HG03565 (cell line): ENCODE measurements around the gene PIK3R5.

Experiments used
- ATAC-seq: cut with Tn5 transposase; IDR thresholded peaks from one replicate; pipeline ENCODE4 v1.9.1; 2021; ENCODE audit warnings: mild to moderate bottlenecking, moderate library complexity; ENCODE audit not compliant: unreplicated experiment

Gene PIK3R5

DNA sequence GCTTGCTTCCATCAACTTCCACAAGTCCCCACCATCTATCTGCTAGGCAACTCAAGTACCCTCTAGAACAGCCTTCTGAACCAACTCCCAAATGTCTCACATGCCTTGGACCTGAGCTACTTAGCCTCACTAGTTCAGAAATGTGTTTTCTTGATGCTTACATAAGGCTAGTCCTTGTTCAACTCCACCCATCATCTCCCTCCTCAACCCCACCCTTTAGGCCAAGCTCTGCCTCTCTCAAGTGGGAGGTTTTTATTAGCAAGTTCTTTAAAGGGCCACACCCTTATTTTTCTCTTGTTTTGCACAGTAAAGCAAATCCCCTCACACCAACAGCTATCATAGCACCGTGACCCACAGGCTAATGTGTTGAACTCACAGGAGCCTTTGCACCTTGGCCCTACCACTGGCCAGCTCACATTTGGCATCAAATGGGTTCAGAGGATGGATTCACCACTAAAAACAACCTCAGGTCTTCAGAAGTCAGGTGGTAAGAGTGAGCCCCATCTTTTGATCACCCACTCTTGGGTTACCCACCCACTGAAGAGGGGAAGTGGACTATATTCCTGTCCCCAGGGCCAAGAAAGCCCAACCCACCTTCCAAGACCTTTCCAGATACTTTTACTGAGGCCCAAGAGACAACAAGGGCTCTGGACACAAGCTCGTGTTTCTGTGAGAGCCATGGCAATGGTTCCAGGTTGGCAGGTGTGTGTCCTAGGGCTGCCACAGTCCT lies 12.2 kb downstream of the PIK3R5 start:
- ATAC-seq = no peak

DNA sequence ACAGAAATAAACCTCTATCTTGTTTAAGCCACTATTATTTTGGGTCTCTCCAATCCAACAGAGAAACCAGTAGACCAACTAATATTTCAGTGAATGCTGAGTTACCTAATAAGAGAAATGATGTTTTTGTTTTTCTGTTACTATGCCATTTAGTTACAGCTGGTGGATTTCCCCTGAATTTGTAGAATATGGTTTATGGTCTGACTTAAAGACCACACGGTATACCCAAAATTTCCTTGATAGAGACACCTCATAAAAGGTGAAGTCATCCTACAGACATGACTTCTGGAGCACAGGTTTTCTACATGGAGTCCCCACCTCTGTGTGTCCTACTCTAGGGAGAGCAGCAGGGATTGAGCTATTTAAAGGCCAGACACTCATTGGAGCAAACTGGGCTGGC lies 13.3 kb downstream of the PIK3R5 start:
- no peak for ATAC-seq

DNA sequence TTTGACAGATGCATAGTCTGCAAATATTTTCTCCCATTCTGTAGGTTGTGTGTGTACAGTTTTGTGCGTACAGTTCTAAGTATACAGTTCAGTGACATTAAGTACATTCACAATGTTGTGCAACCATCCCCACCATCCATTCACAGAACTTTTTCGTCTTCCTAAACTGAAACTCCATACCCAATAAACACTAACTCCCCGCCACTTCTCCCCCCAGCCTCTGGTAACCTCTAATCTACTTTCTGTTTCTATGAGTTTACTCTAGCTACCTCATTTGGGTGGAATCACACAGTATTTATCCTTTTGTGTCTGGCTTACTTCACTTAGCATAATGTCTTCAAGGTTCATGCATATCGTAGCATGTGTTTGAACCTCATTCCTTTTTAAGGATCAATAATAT lies 14.3 kb downstream of the PIK3R5 start:
- ATAC-seq = no peak

DNA sequence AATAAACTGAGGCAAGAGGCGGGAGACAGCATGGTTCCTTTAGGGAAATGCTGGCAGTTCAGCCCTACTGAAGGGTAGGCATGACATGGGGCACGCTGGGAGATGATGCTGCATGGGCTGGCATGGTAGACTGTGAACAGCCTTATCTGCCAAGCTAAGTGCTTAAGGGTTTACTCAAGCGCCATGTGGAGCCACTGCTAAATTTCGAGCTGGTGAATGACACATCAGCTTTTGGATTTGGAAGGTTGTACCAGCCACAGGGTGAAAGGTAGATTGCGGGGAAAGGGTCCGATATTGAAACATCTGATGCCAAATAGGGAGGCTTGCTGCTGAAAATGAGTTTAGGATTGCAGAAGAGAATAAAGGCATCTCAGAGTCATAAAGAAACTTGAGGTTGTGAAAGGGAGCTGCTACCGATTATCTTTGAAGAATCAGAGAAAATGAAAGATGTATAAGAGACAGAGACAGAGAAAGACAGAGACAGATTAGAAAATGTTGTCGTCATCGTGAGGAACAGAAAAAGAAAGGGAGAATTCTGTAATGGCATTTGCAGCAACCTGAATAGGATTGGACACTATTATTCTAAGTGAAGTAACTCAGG lies 16.3 kb downstream of the PIK3R5 start:
- peak; percentile 44 for ATAC-seq

DNA sequence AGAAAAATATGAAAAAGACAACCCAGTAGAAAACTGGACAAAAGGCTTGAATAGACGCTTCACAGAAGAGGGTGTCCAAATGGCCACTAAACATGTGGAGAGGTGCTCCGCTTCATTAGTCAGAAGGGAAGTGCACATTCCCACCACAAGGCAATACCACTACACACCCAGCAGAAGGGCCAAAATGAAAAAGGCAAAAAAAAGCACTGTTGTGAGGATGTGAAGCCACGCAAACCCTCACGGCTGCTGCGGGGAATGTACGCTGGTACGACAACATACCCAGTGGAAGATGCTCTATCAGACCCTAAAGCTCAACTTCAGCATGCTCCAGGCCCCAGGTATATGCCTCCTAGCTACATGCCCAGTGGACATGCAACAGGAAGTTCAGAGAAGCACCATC lies 17.0 kb downstream of the PIK3R5 start:
- ATAC-seq = no peak

DNA sequence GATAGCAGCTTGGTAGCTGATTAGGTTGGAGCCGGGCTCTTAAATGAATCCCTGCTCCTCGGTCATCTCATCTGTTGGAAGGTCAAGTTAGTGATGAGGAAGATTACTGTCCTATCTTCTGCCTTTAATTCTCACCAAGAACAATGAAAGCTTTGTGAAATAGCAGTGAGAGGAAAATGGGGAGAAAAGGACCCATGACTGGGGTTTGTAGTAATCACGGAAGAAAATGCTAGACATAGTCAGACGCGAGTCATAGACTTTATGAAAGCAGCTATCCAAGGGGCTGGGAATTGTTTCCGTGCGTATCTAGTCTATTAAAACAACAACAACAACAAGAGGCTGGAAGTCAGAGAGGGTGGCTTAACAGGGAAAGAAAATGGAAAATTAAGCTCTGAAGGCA lies 18.3 kb downstream of the PIK3R5 start:
- no peak for ATAC-seq

DNA sequence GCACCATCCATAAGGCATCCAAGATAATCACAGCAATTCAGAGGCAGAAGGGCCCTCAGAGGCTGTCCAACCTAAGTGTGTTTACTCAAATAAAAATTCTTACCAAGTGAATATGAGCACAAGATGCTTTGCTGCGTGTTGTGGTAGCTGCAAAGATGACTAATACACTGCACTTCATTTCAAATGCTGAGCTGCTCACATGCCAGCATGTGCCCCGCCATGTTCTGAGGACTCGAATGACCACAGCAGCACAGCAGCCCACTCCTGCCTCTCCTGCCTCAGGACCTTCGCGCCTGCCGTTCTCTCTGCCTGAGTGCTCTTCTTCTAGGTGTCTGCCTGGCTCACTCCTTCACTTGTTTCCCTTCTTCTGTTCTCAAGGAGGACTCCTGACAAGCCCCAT lies 19.0 kb downstream of the PIK3R5 start:
- no peak for ATAC-seq

DNA sequence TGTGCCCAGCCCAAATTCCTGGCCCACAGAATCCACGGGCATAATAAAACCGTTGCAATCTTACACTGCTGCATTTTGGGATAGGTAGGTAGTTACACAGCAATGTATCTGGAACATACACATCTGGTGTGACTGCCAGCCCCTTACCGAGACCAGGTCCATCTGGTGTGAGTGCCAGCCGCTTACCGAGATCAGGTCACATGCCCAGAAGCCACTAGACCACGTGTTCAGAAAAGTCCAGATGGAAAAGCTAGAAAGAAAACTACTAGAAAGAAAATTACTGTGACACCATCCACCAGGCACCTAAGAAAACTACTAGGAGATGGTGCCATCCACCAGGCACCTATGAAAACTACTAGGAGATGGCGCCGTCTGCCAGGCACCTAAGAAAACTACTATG lies 19.4 kb downstream of the PIK3R5 start:
- no peak for ATAC-seq

DNA sequence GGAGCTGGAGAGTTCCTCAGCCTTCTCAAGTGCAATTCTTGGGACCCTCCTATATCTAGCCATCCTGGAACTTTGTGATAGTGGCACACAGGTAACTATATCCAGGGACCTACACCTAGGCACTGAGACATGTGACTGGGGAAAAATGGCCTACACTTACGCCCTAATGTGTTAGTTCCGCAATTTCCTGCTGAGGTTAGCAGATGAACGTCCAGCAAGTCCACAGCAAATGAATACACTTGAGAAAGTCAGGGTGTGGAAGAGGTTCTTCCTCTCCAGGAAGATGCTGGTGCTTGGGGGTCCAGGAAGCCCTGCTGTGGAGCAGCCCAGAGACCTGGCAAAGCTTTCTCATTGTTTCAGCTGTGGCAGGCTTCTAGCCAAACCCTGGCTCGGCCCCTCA lies 20.8 kb downstream of the PIK3R5 start:
- no peak for ATAC-seq

DNA sequence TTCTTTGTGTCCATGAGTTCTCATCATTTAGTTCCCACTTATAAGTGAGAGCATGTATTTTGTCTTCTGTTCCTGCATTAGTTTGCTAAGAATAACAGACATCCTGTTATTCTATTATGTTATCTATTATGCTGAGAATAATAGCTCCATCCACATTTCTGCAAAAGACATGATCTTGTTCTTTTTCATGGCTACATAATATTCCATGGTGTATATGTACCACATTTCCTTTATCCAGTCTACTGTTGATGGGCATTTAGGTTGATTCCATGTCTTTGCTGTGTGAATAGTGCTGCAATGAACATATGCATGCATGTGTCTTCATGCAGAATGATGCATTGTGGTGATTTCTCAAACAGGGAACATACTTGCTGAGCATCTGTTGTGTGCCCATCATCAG lies 21.4 kb downstream of the PIK3R5 start:
- no peak for ATAC-seq

DNA sequence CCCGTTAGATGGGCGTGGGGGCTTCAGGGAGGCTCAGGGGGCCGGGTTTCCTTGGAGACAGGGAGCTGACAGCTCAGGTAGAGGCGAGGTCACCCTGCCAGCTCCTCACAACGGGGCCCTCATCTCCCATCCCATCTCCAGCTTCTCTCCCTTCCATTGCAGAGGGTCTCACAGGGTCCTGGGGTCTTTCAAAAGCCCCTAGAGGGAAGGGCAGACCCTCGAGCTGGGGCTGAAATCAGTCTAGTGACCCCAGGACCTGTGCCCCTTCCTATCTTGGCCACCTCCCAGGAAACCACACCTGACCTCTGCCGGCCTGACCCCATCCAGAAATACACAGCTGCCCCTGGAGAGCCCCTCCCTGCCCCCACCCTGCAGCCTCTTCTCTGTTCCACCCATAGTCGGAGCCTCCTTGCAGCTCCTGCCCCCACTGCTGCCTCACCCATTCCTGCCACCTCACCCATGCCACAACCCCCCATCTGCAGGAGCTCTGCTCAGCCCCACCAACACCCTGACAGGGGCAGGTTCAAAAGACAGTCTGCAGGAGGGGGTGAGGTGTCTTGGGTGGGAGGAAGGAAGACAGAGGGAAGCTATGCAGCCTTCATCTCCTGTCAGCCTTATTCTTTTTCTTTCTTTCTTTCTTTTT lies 23.4 kb downstream of the PIK3R5 start:
- no peak for ATAC-seq

DNA sequence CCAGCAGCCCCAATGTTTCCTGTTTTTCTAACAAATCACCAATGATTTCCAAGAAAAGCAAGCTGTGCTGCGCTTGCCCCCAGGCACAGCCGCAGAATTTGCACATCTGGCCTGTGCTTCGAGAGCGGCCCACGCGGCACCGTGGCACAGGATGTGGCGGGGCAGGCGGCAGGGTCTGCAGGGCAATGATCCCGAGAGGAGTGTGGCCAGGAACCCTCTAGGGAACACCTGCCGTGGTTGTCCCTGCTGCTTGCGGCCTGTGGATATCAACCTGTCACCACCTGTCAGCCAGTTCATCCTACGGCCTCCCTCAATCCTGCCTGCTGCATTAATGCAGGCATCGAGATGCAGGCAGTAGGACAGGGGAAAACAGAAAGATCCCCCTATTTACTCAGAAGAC lies 24.0 kb downstream of the PIK3R5 start:
- no peak for ATAC-seq

DNA sequence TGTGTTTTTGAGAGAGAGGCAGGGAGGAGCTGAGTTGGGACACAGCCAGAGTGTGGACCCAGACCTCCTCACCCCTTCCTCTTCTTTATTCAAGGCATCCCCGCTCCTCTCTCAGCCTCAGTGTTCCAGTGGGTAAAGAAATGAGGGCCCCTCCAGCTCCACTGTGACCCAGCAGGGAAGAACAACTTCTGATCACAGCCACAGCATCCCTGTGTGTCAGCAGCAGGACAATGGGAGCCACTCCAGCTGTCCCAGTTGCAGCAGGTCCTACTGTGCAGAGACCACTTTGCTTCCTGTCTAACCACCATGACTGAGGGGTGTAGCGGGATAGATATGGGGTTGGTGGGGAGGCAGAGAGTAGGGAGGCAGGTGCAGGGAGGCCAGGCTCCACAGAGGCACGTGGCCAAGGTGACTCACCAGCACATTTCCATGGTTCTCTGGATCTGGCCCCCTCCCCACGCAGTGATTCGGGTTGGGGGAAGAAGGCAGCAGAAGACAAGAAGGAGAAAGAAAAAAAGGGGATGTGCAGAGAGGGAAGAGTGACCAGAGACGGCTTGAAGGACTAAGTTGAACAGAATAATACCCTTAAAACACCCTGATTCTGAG lies 24.5 kb downstream of the PIK3R5 start:
- no peak for ATAC-seq

DNA sequence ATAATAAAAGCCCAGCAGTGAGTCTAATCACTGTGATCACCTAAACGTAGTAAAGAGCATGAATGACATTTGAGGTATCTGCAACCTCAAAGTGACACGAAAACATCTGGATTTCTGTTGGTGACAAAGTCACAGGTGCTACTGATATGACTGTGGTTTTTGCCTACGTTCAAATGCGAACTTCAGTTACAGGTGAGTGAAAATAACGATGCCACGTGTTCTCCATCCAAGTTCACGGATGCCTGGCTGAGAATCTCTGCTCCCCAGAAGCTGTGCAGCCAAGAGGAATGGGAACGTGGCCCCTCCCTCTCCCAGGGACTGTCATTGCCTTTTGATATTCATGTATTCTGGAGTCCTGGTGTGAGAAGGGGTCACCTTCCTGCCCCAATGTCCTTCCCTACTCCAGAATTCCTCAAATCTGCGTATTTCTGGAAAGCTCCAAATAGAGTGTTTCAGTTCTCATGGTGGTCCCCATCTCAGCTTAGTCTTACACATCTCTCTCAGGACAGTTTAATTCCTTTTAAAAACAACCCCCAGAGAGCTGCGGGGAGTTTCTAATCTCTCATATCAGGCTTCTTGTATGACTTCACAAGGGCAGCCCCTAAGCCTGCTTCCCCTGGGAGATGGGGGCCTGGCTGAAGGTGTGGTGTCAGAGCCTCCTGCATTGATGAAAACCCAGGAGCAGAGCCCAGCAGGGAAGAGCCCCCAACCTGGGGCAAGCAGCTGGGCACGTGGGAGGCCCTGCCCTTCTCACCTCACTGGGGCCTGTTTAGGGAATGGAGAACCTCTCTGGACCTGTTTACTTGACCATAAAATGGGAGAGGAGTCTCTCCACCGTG lies 25.8 kb downstream of the PIK3R5 start:
- ATAC-seq = peak; percentile 37

DNA sequence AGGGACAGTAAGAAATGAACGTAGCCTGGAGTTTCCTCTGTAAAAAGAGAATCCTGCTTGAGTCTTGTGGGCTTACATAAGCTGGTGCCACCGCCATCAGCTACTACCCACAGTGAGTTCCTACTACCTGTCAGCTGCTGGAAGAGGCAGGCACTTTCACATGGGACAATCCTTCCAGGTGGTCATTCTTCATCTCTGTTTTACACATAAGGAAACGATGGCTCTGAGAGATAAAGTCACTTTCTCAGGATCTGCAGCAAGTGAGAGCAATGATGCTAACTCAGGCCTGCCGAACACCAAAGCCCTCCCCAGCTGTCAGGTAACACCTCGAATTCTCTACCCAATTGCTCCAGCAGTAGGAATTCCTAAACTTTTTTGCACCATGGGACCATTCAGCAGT lies 26.6 kb downstream of the PIK3R5 start:
- no peak for ATAC-seq

DNA sequence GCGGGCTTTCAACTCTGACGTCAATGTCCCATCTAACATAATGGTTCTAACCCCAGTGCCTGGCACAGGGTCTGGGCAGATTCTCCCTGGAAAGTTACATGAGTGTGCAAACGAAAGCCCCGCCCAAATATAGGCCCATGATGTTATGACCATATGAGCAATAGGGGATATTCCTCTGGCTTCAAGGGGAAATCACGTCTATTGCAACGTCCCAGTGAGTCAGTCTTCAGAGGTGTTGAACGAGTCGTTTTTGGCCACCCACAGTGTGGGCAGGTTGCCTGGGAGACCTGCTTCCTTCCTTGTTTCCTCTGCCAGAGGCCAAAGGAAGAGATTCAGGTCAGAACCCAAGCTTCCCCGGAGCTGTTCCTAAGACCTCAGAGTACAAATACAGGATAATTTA lies 30.3 kb downstream of the PIK3R5 start:
- ATAC-seq = peak; percentile 52

DNA sequence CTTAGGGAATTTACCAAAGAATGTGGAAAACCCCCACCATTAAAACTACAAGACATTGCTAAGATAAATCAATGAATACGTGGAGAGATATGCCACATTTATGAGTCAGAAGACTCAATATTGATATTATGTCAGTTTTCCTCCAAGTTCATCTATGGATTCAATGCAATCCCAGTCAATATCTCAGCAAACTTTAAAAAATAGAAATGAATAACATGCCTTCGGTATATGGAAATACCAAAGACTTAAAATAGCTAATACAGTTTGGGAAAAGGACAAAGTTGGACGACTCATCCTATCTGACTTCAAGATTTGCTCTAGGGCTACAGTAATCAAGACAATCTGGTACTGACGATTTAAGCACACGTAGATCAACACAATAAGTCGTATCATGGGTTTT lies 31.2 kb downstream of the PIK3R5 start:
- no peak for ATAC-seq

DNA sequence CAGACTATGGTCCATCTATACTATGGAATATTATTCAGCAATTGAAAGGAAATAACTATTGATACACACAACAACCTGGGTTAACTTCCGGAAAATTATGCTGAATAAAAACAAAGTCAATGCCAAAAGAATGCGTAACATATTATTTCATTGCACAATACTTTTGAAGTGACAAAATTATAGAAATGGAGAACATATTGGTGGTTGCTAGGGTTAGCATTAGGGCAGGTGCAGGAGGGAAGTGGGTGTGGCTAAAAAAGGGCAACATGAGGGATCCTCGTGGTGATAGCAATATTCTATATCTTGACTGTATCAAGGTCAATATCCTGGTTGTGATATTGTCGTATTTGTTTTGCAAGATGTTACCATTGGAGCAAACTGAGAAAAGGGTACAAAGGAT lies 34.9 kb downstream of the PIK3R5 start:
- ATAC-seq = no peak

DNA sequence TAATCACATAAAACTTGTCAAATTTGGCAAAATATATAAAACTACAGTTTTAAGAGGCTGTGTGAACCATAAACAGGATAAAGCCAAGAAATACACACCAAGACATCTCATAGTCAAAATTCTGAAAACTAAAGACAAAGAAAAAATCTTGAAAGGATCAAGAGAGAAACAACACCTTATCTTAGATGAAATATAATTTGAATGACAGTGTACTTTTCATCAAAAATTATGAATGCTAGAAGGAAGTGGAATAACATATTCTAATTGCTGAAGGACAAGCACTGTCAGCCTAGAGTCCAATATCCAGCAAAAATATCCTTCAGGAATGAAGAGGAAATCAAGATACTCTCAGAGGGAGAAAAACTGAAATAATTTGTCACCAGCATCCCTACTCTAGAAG lies 37.2 kb downstream of the PIK3R5 start:
- no peak for ATAC-seq

DNA sequence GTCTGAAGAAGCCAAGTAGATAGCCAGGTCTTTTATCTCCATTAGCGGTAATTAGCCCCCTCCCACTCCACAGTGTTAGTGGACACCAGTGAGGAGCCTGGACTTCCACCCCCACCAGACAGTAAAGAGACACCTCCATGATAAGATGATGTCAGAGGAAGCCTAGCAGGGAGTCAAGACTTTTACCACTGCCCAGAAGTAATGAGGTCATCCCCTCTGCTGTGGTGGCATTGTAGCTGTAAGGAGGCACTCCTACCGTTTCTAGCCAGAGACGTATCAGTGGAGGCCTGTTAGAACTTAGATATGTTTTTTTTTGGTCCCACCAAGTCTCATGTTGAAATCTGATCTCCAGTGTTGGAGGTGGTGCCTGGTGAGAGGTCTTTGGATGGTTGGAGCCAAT lies 38.1 kb downstream of the PIK3R5 start:
- no peak for ATAC-seq

DNA sequence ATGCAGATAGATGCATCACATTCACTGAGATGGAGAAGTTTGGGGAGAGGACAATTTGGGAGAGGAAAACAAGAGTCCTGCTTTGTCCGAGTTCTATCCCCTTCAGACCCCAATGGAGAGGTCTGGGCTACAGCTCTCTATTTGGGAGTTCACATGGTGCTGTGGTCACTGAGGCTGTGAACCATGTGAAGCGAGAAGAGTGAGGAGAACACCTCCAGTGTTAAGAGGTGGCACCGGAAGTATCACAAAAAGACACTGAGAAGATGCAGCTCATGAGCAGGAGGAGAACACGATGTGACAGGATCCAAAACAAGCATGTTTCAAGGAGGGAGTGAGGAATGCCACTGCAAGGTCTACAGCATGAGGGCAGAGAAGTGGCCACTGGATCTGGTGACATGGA lies 39.7 kb downstream of the PIK3R5 start:
- no peak for ATAC-seq
